SK-N-SH treated with all-trans-retinoic acid at 6 μM for 48 hours (cell line): Measurements from ENCODE around the gene ZBTB46.

ENCODE experiments used
- ATAC-seq: fragments of 200-7000 bp; cut with Tn5 transposase; 3 replicates; pipeline ENCODE4 v1.9.1; 2020; ENCODE audit warnings: mild to moderate bottlenecking, moderate library complexity
- ARNTL ChIP-seq: fragments of 450-650 bp; formaldehyde crosslinking; IDR thresholded peaks from 2 replicates; pipeline ENCODE4 v1.5.0; 2020; ENCODE audit warnings: low read depth, mild to moderate bottlenecking, moderate library complexity, borderline replicate concordance
- BACH2 ChIP-seq: fragments of 250-450 bp; sonication (Bioruptor Pico); IDR thresholded peaks from 2 replicates; pipeline ENCODE4 v1.9.0; 2021; ENCODE audit warnings: mild to moderate bottlenecking, borderline replicate concordance
- CSDC2 ChIP-seq: fragments of 250-450 bp; sonication (Bioruptor Pico); IDR thresholded peaks from 2 replicates; pipeline ENCODE4 v1.5.0; 2020; ENCODE audit warnings: mild to moderate bottlenecking, moderate library complexity
- CSRNP3 ChIP-seq: fragments of 250-450 bp; sonication (Bioruptor Pico); IDR thresholded peaks from 2 replicates; pipeline ENCODE4 v1.5.1; 2021; ENCODE audit warnings: mild to moderate bottlenecking, moderate library complexity
- ESRRG ChIP-seq: fragments of 250-450 bp; sonication (Bioruptor Pico); IDR thresholded peaks from 2 replicates; pipeline ENCODE4 v1.6.1; 2021; ENCODE audit warnings: mild to moderate bottlenecking
- GLIS3 ChIP-seq: fragments of 250-450 bp; sonication (Bioruptor Pico); IDR thresholded peaks from 2 replicates; pipeline ENCODE4 v1.5.0; 2020; ENCODE audit warnings: mild to moderate bottlenecking, moderate library complexity
- ISL1 ChIP-seq: fragments of 250-450 bp; sonication (Bioruptor Pico); IDR thresholded peaks from 2 replicates; pipeline ENCODE4 v2.1.2; 2022; ENCODE audit warnings: mild to moderate bottlenecking, moderate library complexity
- POU6F1 ChIP-seq: fragments of 250-450 bp; sonication (Bioruptor Pico); IDR thresholded peaks from 2 replicates; pipeline ENCODE4 v1.8.0; 2021; ENCODE audit warnings: low read depth, mild to moderate bottlenecking, moderate library complexity, borderline replicate concordance
- RARB ChIP-seq: fragments of 250-450 bp; sonication (Bioruptor Pico); IDR thresholded peaks from 2 replicates; pipeline ENCODE4 v1.8.0; 2021; ENCODE audit warnings: mild to moderate bottlenecking, moderate library complexity
- SNAI2 ChIP-seq: fragments of 250-450 bp; sonication (Bioruptor Pico); IDR thresholded peaks from 2 replicates; pipeline ENCODE4 v1.5.0; 2020; ENCODE audit warnings: mild to moderate bottlenecking, moderate library complexity
- TCF4 ChIP-seq: fragments of 250-450 bp; sonication (Bioruptor Pico); IDR thresholded peaks from 2 replicates; pipeline ENCODE4 v1.8.0; 2021; ENCODE audit warnings: mild to moderate bottlenecking, moderate library complexity, borderline replicate concordance
- TOX ChIP-seq: fragments of 250-450 bp; sonication (Bioruptor Pico); IDR thresholded peaks from 2 replicates; pipeline ENCODE4 v1.8.0; 2021; ENCODE audit warnings: mild to moderate bottlenecking, moderate library complexity, borderline replicate concordance
- ZC3H10 ChIP-seq: fragments of 250-450 bp; sonication (Bioruptor Pico); IDR thresholded peaks from 2 replicates; pipeline ENCODE4 v1.5.1; 2021; ENCODE audit warnings: mild to moderate bottlenecking, moderate library complexity
- ZFP3 ChIP-seq: fragments of 250-450 bp; sonication (Bioruptor Pico); IDR thresholded peaks from 2 replicates; pipeline ENCODE4 v1.5.0; 2020; ENCODE audit warnings: mild to moderate bottlenecking, moderate library complexity
- ZFP30 ChIP-seq: fragments of 450-650 bp; formaldehyde crosslinking; IDR thresholded peaks from 2 replicates; pipeline ENCODE4 v1.5.0; 2022; ENCODE audit warnings: mild to moderate bottlenecking, moderate library complexity
- ZNF565 ChIP-seq: fragments of 450-650 bp; formaldehyde crosslinking; conservative IDR thresholded peaks from 2 replicates; pipeline ENCODE4 v1.5.0; 2020; ENCODE audit warnings: low read depth, mild to moderate bottlenecking, moderate library complexity
- ZNF70 ChIP-seq: fragments of 450-650 bp; formaldehyde crosslinking; IDR thresholded peaks from 2 replicates; pipeline ENCODE4 v1.5.0; 2020; ENCODE audit warnings: mild to moderate bottlenecking, moderate library complexity
- ZNF8 ChIP-seq: fragments of 450-650 bp; formaldehyde crosslinking; IDR thresholded peaks from 2 replicates; pipeline ENCODE4 v1.5.0; 2020; ENCODE audit warnings: mild to moderate bottlenecking, moderate library complexity
- TF ChIP-seq, protein P1 (sequence below): fragments of 250-450 bp; sonication (Bioruptor Pico); IDR thresholded peaks from 2 replicates; pipeline ENCODE4 v1.5.1; 2020; ENCODE audit warnings: low read depth, mild to moderate bottlenecking, moderate library complexity
- TF ChIP-seq, protein P2 (sequence below): fragments of 250-450 bp; sonication (Bioruptor Pico); IDR thresholded peaks from 2 replicates; pipeline ENCODE4 v1.5.0; 2020; ENCODE audit warnings: mild to moderate bottlenecking, moderate library complexity

ZBTB46 gene

GRCh38 chr20:63864978-63865640 is 34.0 kb upstream of the ZBTB46 start, which contains the start of gene TPD52L2:
TPD52L2 (plus strand) TSS chr20:63865270; CDS start chr20:63865366, 96 bp downstream.
- peak; percentile 96 for ATAC-seq
- TF ChIP-seq RARB (CRISPR knock-in tag) = no peak
- TF ChIP-seq SNAI2 (CRISPR knock-in tag) = no peak
- no peak for TF ChIP-seq ZNF70 (CRISPR knock-in tag)
- TF ChIP-seq ZFP30 (CRISPR knock-in tag) = no peak
- TF ChIP-seq CSDC2 (CRISPR knock-in tag) = no peak
- no peak for TF ChIP-seq BACH2 (CRISPR knock-in tag)
- TF ChIP-seq ESRRG = no peak
- no peak for TF ChIP-seq GLIS3 (CRISPR knock-in tag)
- no peak for TF ChIP-seq ZNF8 (CRISPR knock-in tag)
- TF ChIP-seq TOX (CRISPR knock-in tag) = no peak
- no peak for TF ChIP-seq POU6F1 (CRISPR knock-in tag)
- TF ChIP-seq ZC3H10 (CRISPR knock-in tag) = no peak
- no peak for TF ChIP-seq CSRNP3
- TF ChIP-seq, protein P1, sequence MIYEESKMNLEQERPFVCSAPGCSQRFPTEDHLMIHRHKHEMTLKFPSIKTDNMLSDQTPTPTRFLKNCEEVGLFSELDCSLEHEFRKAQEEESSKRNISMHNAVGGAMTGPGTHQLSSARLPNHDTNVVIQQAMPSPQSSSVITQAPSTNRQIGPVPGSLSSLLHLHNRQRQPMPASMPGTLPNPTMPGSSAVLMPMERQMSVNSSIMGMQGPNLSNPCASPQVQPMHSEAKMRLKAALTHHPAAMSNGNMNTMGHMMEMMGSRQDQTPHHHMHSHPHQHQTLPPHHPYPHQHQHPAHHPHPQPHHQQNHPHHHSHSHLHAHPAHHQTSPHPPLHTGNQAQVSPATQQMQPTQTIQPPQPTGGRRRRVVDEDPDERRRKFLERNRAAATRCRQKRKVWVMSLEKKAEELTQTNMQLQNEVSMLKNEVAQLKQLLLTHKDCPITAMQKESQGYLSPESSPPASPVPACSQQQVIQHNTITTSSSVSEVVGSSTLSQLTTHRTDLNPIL = no peak

- ATAC-seq = no peak
- TF ChIP-seq CSRNP3 (no peak), RARB (CRISPR knock-in tag) (no peak), TCF4 (CRISPR knock-in tag) (no peak), GLIS3 (CRISPR knock-in tag) (0 out of 2 replicates have a peak, but pooled peaks have one; percentile 15), TOX (CRISPR knock-in tag) (no peak), BACH2 (CRISPR knock-in tag) (no peak), ZFP3 (CRISPR knock-in tag) (peak; percentile 85), ZFP30 (CRISPR knock-in tag) (no peak)
- TF ChIP-seq, protein P1 = no peak
- TF ChIP-seq, protein P2, sequence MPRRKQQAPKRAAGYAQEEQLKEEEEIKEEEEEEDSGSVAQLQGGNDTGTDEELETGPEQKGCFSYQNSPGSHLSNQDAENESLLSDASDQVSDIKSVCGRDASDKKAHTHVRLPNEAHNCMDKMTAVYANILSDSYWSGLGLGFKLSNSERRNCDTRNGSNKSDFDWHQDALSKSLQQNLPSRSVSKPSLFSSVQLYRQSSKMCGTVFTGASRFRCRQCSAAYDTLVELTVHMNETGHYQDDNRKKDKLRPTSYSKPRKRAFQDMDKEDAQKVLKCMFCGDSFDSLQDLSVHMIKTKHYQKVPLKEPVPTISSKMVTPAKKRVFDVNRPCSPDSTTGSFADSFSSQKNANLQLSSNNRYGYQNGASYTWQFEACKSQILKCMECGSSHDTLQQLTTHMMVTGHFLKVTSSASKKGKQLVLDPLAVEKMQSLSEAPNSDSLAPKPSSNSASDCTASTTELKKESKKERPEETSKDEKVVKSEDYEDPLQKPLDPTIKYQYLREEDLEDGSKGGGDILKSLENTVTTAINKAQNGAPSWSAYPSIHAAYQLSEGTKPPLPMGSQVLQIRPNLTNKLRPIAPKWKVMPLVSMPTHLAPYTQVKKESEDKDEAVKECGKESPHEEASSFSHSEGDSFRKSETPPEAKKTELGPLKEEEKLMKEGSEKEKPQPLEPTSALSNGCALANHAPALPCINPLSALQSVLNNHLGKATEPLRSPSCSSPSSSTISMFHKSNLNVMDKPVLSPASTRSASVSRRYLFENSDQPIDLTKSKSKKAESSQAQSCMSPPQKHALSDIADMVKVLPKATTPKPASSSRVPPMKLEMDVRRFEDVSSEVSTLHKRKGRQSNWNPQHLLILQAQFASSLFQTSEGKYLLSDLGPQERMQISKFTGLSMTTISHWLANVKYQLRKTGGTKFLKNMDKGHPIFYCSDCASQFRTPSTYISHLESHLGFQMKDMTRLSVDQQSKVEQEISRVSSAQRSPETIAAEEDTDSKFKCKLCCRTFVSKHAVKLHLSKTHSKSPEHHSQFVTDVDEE = no peak
Observed at GRCh38 chr20:63864545-63864977, 33.5 kb upstream of the ZBTB46 start.

DNA sequence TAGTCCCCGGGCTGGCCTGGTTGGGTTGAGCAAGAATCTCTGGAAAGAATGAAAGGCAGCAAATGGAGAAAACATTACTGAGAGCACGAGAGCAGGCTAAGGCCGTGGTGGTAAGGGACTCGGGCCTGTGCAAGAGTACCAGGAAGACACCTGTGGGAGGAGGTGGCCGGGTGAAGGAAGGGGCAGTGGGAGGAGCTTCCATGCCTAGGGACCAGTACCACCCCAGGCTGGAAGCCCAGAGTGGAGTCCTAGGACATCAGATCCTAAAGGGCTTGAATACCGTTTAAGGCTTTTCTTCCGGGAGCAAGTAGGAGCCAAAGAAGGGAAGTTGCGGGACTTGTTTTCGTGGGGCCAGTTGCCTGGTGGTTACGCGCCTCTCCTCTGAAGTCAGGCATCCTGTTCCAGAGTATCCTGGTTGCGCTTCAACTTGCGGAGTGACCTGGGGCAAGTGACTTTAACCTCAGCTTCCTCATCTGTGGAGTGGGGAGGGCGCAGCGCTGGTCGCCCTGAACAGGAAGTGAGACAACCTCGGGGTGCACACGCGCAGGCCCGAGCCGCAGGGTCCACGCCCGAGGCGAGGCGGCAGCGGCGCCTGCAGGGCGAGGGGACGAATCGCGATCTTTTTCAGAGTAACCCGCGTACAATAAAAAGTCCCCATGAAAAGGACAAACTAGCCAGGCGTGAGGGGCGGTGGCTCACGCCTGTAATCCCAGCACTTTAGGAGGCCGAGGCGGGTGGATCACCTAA is 32.9 kb upstream of the ZBTB46 start:
- ATAC-seq = peak; percentile 70
- TF ChIP-seq ZC3H10 (CRISPR knock-in tag) = no peak
- no peak for TF ChIP-seq ARNTL (CRISPR knock-in tag)
- no peak for TF ChIP-seq SNAI2 (CRISPR knock-in tag)
- no peak for TF ChIP-seq RARB (CRISPR knock-in tag)
- no peak for TF ChIP-seq ZNF565
- TF ChIP-seq ZNF70 (CRISPR knock-in tag) = no peak
- TF ChIP-seq ISL1 (CRISPR knock-in tag) = no peak
- TF ChIP-seq TCF4 (CRISPR knock-in tag) = no peak
- TF ChIP-seq, protein P2 = no peak
- no peak for TF ChIP-seq ZNF8 (CRISPR knock-in tag)
- TF ChIP-seq CSDC2 (CRISPR knock-in tag) = no peak
- TF ChIP-seq, protein P1 = no peak
